ENCODE data around the gene PHF11.
"Not testable (repeated sequence)": the region's sequence is repeated elsewhere in the genome, so short reads cannot be mapped to it uniquely, and the experiment has no call there.

The PHF11 gene

GRCh38 chr13:49550942-49551644, 55.3 kb downstream of the PHF11 start:
- DNase-seq: no peak

- DNase-seq: no peak
Measured at GRCh38 chr13:49553888-49554287, 58.1 kb downstream of the PHF11 start.

- no peak for DNase-seq
Measured at GRCh38 chr13:49554387-49554786, 58.6 kb downstream of the PHF11 start.

GRCh38 chr13:49559006-49559405, 63.3 kb downstream of the PHF11 start:
- no peak for DNase-seq

- DNase-seq: no peak
Measured at GRCh38 chr13:49560270-49561061, 64.7 kb downstream of the PHF11 start.

GRCh38 chr13:49561062-49561410, 65.3 kb downstream of the PHF11 start:
- no peak for DNase-seq

- no peak for DNase-seq
Measured at GRCh38 chr13:49563516-49563915, 67.8 kb downstream of the PHF11 start.

- not testable (repeated sequence) for DNase-seq
Measured at GRCh38 chr13:49565461-49565860, 69.7 kb downstream of the PHF11 start.

GRCh38 chr13:49566461-49566860, 70.7 kb downstream of the PHF11 start:
- no peak for DNase-seq

- DNase-seq: no peak
Measured at GRCh38 chr13:49567491-49567890, 71.7 kb downstream of the PHF11 start.

- no peak for DNase-seq
Measured at GRCh38 chr13:49569993-49570689, 74.4 kb downstream of the PHF11 start.

GRCh38 chr13:49571299-49572240, 75.8 kb downstream of the PHF11 start:
- DNase-seq: no peak
